GM21423 (cell line): ENCODE results near the gene GPR12.

Source experiments
- ATAC-seq: cut with Tn5 transposase; IDR thresholded peaks from one replicate; pipeline ENCODE4 v1.9.1; 2021; ENCODE audit warnings: mild to moderate bottlenecking, moderate library complexity; ENCODE audit not compliant: unreplicated experiment

The GPR12 gene

DNA sequence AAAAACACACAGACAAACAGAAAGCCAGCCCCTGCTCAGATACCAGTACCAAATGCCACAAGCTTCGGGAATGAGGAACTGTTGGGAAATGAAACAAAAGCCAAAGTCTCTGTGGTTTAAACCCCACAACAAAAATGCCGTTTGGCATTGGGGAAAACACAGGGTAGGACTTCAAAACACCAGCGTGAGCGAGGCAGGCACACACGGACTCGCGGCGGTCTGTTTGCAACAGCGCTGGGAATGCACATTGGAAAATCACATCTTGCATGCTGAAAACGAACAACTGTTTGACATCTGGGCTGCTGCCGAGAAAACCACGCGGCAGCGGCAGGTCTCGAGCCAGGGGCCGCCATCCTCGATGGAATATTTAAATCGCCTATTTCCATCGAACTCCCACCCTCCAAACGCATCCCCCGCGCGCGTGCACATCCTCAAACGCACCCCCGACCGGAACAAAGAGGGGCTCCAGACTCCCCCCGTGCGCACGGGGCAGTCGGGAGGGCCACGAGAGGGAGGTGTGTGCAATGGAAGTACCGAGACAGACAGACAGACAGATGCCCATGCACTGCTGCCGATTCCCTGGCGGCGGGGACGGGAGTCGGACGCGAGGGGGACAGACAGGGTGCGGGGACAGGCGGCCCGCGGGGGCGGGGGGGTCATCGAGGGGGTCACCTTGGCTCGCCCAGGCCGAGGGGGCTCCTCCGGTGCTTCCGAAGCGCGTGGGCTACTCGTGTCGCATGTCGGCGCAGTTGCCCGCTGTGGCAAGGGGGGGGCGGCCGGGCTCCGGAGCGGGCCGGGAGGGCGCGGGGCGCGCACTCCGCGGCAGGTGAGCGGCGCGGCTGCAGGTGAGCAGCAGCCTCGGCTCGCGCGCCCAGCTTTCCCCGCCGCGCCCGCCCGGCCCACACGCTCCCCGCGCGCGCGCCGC, at the start of gene GPR12:
GPR12 (minus strand) TSS at position 880 of the 925 bp plus-strand sequence. CDS start 959 bp downstream, outside the sequence.
- no peak for ATAC-seq

DNA sequence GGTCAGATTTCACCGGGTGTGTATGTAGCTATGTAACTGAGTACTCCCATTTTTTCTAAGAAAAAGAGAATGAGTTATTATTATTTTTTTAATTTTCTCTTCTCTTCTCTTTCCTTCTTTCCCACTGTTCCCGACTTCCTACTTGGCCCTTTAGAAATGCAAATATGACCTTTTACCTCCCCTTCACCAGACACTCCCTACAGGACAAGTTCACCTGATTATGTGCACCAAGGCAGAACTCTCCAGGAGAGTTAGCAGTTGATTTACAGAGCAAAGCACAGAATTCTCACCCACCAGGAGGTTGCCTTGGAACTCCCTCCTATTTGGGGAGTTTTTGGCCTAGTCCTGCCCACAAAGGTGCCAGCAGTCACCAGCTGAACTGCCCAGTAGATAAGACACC, 49.5 kb upstream of the GPR12 start:
- ATAC-seq: no peak

GRCh38 chr13:26806891-26807290, 46.3 kb upstream of the GPR12 start:
- no peak for ATAC-seq

DNA sequence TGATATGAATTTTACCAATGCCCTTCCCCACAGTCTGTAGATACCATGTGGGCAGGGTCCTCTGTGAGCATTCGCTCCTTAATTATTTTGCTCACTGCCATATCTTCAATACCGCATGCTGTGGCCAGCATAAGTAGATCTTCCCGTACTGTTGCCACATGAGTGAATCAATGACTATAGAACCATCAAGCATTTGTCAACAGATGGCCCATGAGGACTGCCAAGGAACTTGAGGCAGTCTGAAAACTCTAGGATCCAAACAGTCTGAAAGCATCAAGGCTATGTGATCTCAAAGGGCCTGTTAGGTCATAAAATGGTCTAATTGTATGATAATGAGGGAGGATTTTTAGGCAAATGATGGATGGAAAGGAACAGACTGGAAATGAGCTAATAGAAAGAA, 27.4 kb upstream of the GPR12 start:
- ATAC-seq: no peak

- no peak for ATAC-seq
Measured at GRCh38 chr13:26786651-26787295, 26.2 kb upstream of the GPR12 start.

DNA sequence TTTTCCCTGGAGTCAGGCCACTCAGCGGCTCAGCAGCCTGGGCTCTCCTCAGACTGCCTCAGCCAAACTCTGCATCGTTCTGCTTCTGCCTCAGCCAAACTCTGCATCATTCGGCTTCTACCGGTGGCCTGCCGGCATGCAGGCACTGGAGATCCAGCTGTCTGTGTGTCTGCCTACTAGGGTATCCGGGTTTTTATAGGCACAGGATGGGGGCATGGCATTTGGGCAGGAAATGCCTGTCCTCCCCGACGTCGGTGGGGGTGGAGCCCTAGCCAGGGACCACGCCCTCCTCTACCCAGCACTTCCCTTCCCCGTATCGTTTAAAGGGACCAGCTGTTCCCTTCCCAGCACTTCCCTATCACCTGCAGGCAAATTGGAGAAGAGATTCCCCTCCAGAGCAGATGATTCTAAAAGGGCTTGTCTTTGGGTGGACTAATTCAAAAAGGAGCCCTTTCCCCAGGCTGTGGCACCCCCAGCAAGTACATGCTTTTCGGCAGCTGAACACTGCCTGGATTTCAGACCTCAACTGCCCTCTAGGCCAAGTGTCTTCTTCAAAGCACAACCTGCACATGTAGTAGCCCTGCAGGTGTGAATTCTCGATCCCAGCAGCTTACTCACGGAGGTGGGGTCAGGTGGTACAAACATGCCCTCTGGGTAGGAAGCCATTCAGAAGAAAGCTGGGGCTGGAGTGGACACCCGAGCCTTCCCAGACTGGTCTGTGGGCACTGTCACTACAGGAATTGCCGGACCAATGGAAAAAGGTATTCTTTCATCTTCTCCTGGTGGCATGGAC, 25.4 kb upstream of the GPR12 start:
- ATAC-seq: no peak

DNA sequence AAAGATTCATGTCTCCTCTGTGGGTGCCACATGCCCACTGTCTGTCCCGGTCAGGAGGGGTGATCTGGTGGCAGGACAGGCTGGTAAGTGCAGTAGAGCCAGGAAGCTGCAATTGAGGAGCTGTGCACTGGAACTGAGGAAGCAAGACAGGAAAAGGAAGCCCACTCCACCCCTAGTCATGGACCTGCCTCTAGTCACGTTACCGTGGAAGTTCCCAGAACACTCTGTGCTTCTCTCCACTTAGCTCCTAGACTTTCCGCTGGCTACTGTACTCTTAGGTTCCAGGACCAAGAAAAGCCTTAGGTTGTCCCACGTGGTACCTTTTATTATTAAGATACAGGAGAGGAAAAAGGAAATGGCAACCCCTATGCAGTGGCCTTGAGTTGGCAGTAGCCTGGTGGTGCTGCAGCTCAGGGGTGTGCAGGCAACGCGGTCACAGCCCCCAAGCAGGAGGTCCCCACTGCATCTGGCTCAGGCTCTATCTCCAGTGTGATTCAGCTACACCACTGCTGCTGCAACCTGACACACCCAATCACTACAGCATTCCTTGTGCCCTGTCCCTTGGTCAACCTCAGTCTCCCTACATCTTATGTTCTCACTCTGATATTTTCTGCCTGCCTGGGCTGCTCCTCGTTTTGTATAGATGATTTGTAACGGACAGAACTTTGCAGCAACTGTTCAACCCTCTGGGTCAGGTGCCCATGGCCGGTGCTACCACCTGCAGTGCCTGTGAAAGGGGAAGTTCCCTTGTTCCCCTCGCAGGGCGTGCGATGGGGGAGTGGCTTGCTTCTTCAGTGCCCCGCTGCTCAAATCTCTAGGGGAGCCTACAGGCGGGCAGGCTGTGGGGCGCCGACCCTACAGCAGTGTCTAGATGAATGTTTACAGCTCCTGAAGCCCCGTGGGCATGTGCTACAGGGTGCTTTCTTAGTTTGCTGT, 24.4 kb upstream of the GPR12 start:
- ATAC-seq: no peak

GRCh38 chr13:26780411-26780810, 19.8 kb upstream of the GPR12 start:
- no peak for ATAC-seq

GRCh38 chr13:26779321-26779720, 18.7 kb upstream of the GPR12 start:
- ATAC-seq: no peak

- no peak for ATAC-seq
Measured at GRCh38 chr13:26772531-26772930, 11.9 kb upstream of the GPR12 start.

DNA sequence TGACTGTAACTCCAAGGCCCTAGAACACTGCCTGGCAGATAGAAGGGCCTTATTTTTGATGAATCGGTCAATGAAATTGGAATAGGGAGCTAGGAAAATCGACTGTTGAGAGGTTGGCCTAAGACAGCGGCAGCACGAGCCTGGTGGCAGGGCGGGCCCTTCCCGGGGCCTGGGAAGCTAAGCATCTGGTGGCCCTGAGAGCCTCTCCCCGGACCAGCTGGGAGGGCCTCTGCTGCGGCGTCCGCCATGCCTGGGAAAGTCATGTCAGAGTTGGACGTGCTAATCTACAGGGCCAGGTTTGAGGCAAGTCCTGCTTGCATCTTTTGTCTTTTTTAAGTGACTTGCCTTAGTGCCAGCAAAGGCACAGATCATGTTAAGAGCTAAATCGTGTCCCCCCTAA, 11.2 kb upstream of the GPR12 start:
- no peak for ATAC-seq

GRCh38 chr13:26762745-26763345, 2.3 kb upstream of the GPR12 start:
- no peak for ATAC-seq

DNA sequence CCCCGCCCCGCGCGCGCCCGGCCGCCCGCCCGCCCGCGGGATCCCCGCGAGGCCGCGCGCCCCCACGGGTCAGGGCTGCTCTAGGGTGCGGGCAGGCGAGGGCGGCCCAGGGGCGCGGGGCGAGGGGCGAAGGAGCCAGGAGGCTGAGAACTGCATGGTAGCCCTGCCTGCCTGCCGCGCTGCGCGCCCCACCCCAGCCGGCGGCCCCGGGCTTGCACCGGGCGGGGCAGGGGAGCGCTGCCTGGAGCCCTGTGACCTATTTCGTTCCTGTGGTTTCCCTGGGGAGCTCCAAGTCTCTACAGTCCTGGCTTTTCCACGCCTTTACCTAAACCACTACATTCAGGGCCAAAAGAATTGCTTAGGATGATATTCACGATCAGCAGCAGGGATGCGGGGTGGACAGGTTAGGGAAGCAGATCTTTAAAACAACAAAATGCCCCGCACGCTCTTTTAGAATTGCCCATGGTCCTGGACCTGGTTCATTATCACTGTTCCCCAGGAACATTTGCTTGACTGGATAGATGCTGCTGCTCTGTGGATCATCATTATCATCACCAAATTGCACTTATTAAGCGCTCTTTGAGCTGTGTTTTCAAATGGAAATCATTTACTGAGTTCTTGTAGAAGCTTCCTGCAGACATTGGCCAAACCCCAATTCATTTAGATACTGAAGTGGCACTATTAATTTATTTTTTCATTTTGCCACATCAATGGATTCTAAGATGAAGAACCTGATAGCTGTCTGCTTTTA, 421 bp upstream of the GPR12 start:
- ATAC-seq: no peak

- ATAC-seq: no peak
Measured at GRCh38 chr13:26759249-26759906, 1.2 kb downstream of the GPR12 start.

- ATAC-seq: no peak
Measured at GRCh38 chr13:26758496-26759157, 2.0 kb downstream of the GPR12 start.

- no peak for ATAC-seq
Measured at GRCh38 chr13:26756961-26757360, 3.6 kb downstream of the GPR12 start.

DNA sequence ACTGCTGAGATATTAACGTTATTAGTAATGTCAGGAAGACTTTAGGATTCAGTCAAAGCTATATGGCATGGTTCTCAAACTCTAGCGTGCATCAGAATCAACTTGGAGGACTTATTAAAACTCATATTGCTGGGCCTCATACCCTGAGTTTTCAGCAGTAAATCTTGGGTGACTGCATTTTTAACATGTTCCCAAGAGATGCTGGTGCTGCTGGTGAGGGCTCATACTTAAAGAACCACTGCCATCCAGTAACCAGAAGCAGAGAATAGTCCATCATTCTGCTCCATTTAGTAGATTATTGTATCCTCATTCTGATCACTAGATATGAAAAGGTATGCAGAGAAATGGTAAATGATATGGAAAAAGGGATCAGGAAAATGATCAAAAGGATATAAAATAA, 7.9 kb downstream of the GPR12 start:
- no peak for ATAC-seq

GRCh38 chr13:26749905-26750304, 10.7 kb downstream of the GPR12 start:
- ATAC-seq: no peak
